BLaER1 treated with 17β-estradiol and CSF1 and Interleukin-3, amounts not matched to agents 10 nM and 100 nM (cell line): ENCODE measurements around the gene DIABLO.
"Not testable (repeated sequence)": the region's sequence is repeated elsewhere in the genome, so short reads cannot be mapped to it uniquely, and the experiment has no call there.

Experiments used
- H3K27ac ChIP-seq, 11 experiments: shearing (Covaris generic); formaldehyde crosslinking; 2 replicates each; pipeline ENCODE4 v1.8.1; 2022
- H3K27me3 ChIP-seq, 11 experiments: shearing (Covaris generic); formaldehyde crosslinking; 2 replicates each; pipeline ENCODE4 v1.8.1; 2022
- H3K36me3 ChIP-seq, 11 experiments: shearing (Covaris generic); formaldehyde crosslinking; 2 replicates each; pipeline ENCODE4 v1.8.1; 2022
- H3K4me1 ChIP-seq, 10 experiments: shearing (Covaris generic); formaldehyde crosslinking; 2 replicates each; pipeline ENCODE4 v1.8.1; 2022
- H3K4me2 ChIP-seq, 11 experiments: shearing (Covaris generic); formaldehyde crosslinking; 2 replicates each; pipeline ENCODE4 v1.8.1; 2022
- H3K4me3 ChIP-seq, 10 experiments: shearing (Covaris generic); formaldehyde crosslinking; 2 replicates each; pipeline ENCODE4 v1.8.1; 2022
- H3K9ac ChIP-seq, 11 experiments: shearing (Covaris generic); formaldehyde crosslinking; 2 replicates each; pipeline ENCODE4 v1.8.1; 2022
- H3K9me3 ChIP-seq, 11 experiments: shearing (Covaris generic); formaldehyde crosslinking; replicated peaks in 1 of 11; 2 replicates each; pipeline ENCODE4 v1.8.1; 2022
- H4K20me1 ChIP-seq, 11 experiments: shearing (Covaris generic); formaldehyde crosslinking; 2 replicates each; pipeline ENCODE4 v1.8.1; 2022
- Cebpa-rat ChIP-seq, 11 experiments: shearing (Covaris generic); IDR thresholded peaks; 2 replicates each; pipeline ENCODE4 v1.8.1; 2022

The DIABLO gene

DNA sequence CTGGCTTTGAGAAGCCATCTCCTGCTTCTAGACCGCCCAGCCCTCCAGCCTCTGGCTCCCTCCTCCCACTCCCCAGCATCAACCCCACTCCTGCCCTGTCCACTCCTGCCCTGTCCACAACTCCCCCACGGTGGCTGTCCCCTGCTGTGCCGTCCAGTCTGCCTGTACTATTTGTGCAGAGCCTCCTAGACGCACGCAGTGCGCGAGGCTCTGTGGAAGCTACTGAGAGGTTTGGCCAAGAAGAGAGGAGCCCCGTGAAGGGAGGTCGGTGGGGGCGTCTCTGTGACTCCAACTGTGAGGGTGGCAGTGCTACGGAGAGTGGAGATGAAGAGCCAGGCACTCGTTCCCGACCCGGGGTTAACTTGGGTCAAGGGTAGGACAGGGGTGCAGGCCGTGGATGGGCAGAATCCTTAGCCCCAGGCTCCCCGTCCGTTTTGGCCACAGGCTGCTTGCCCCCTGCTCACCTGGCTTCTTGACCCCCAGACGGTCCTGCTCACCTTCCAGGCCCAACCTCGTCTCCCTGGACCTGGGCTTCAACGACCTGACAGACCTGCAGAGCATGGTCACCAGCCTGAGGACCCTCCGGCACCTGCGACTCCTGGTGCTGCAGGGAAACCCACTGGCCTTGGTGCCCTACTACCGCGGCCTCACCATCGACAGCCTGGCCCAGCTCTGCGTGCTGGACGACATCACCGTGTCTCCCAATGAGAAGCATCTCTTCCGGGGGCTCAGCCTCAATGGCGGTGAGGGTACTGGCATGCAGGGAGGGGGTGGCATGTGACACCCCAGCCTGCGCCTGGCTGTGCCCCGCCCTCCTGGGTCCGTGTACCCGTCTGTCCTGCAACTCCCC, 36.0 kb downstream of the DIABLO start:
- no peak overlapping the region; a peak in 1 of 22 replicates for H3K27ac ChIP-seq
- H3K9ac ChIP-seq, result no peak overlapping the region
- H3K36me3 ChIP-seq, result no peaks in the 10 kb centered on the region
- no peaks in the 10 kb centered on the region for H3K27me3 ChIP-seq
- TF ChIP-seq Cebpa-rat (IDR thresholded peaks at IDR 0.05), result no peak
- peak overlapping the region in 1 of 11 experiments; percentile 22; a peak in 1 of 22 replicates for H3K4me2 ChIP-seq
- H4K20me1 ChIP-seq, result peaks cover 0 to 7% (median 0%) of the 10 kb centered on the region in 11 experiments; a peak in 1 of 22 replicates
- peaks cover 8 to 39% (median 28%) of the 10 kb centered on the region in 10 experiments for H3K4me1 ChIP-seq
- H3K9me3 ChIP-seq, result peaks cover under 1 to 8% (median 7%) of the 10 kb centered on the region in 11 experiments; a peak in 19 of 22 replicates
- H3K4me3 ChIP-seq, result no peak overlapping the region

- Histone ChIP-seq H3K27ac (no peak overlapping the region), H3K4me2 (no peak overlapping the region), H3K27me3 (no peaks in the 10 kb centered on the region; a peak in 2 of 22 replicates), H3K4me3 (no peak overlapping the region), H3K9me3 (no peaks in the 10 kb centered on the region), H3K36me3 (no peaks in the 10 kb centered on the region), H4K20me1 (peaks cover 0 to 7% (median 0%) of the 10 kb centered on the region in 11 experiments; a peak in 1 of 22 replicates), H3K4me1 (peaks cover 23 to 58% (median 48%) of the 10 kb centered on the region in 10 experiments), H3K9ac (no peak overlapping the region)
- no peak for TF ChIP-seq Cebpa-rat (IDR thresholded peaks at IDR 0.05)
Observed at GRCh38 chr12:122187466-122187865, 38.4 kb downstream of the DIABLO start.

GRCh38 chr12:122185494-122186082, 40.3 kb downstream of the DIABLO start:
- Histone ChIP-seq H3K4me1 (peaks cover 23 to 63% (median 53%) of the 10 kb centered on the region in 10 experiments), H4K20me1 (no peaks in the 10 kb centered on the region), H3K36me3 (no peaks in the 10 kb centered on the region), H3K4me3 (no peak overlapping the region), H3K27me3 (no peaks in the 10 kb centered on the region; a peak in 2 of 22 replicates), H3K9ac (peak overlapping the region in 3 of 11 experiments; percentile 3 to 77 (median 38); a peak in 3 of 22 replicates), H3K4me2 (peak overlapping the region; percentile 82 to 99 (median 96)), H3K9me3 (no peaks in the 10 kb centered on the region), H3K27ac (peak overlapping the region in 7 of 11 experiments; percentile 56 to 84 (median 62); a peak in 10 of 22 replicates)
- no peak for TF ChIP-seq Cebpa-rat (IDR thresholded peaks at IDR 0.05)

GRCh38 chr12:122185079-122185478, 40.8 kb downstream of the DIABLO start:
- no peaks in the 10 kb centered on the region for H3K9me3 ChIP-seq
- peaks cover 23 to 66% (median 57%) of the 10 kb centered on the region in 10 experiments for H3K4me1 ChIP-seq
- H3K27ac ChIP-seq, result peak overlapping the region in 10 of 11 experiments; percentile 38 to 84 (median 60); a peak in 18 of 22 replicates
- peak overlapping the region in 10 of 11 experiments; percentile 8 to 77 (median 34); a peak in 10 of 22 replicates for H3K9ac ChIP-seq
- no peaks in the 10 kb centered on the region; a peak in 2 of 22 replicates for H3K27me3 ChIP-seq
- H3K4me2 ChIP-seq, result peak overlapping the region; percentile 82 to 99 (median 96)
- H4K20me1 ChIP-seq, result no peaks in the 10 kb centered on the region
- no peak for TF ChIP-seq Cebpa-rat (IDR thresholded peaks at IDR 0.05)
- no peaks in the 10 kb centered on the region for H3K36me3 ChIP-seq
- peak overlapping the region in 2 of 10 experiments; percentile 21 to 36; a peak in 1 of 20 replicates for H3K4me3 ChIP-seq

DNA sequence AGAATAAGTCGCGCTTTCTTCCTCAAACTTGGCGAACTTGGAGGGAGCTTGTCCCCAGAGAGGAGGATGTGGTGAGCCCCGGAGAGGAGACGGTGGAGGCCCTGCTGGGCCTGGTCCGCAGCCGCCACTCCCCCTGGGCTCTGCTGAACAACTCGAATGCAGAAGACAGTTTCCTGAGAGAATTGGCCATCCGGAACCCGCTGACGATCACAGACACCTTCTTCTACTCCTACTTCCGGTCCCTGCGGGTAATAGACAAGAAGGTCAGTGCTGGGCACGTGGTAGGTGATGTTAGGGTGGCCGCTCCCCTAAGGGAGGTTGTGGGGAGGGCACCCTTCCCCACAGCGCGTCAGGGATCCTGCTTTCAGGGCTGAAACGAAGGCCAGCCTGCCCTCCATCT, 41.3 kb downstream of the DIABLO start:
- Histone ChIP-seq H3K4me1 (peaks cover 23 to 71% (median 63%) of the 10 kb centered on the region in 10 experiments), H3K4me2 (peak overlapping the region; percentile 82 to 99 (median 96)), H3K4me3 (peak overlapping the region in 7 of 10 experiments; percentile 4 to 36 (median 21); a peak in 7 of 20 replicates), H3K27ac (peak overlapping the region in 10 of 11 experiments; percentile 38 to 84 (median 60); a peak in 19 of 22 replicates), H4K20me1 (no peaks in the 10 kb centered on the region), H3K9me3 (no peaks in the 10 kb centered on the region), H3K27me3 (no peaks in the 10 kb centered on the region; a peak in 2 of 22 replicates), H3K9ac (peak overlapping the region in 10 of 11 experiments; percentile 8 to 77 (median 35); a peak in 15 of 22 replicates), H3K36me3 (no peaks in the 10 kb centered on the region)
- no peak for TF ChIP-seq Cebpa-rat (IDR thresholded peaks at IDR 0.05)

DNA sequence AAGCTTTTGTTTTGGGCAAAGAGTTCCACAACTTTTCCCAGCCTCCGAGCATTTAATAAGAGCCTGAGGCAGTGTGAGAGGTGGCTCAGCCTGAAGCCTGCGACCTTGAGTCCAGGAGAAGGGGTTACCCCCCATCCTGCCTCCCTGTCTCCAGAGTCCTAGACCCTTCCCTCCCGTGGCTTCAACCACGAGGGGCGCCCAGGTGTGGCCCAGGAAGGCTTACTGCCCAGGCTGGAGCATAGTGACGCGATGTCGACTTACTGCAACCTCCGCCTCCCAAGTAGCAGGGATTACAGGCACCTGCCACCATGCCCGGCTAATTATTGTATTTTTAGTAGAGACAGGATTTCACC, 42.3 kb downstream of the DIABLO start:
- Histone ChIP-seq H3K4me2 (peak overlapping the region; percentile 82 to 99 (median 96)), H3K36me3 (no peaks in the 10 kb centered on the region), H3K4me1 (peaks cover 23 to 68% (median 65%) of the 10 kb centered on the region in 10 experiments), H3K9ac (peak overlapping the region; percentile 60 to 80 (median 74); a peak in 21 of 22 replicates), H3K4me3 (peak overlapping the region; percentile 43 to 71 (median 60); a peak in 17 of 20 replicates), H3K9me3 (no peaks in the 10 kb centered on the region), H3K27me3 (no peaks in the 10 kb centered on the region; a peak in 2 of 22 replicates), H3K27ac (peak overlapping the region in 10 of 11 experiments; percentile 46 to 84 (median 68); a peak in 18 of 22 replicates), H4K20me1 (no peaks in the 10 kb centered on the region)
- no peak for TF ChIP-seq Cebpa-rat (IDR thresholded peaks at IDR 0.05)

DNA sequence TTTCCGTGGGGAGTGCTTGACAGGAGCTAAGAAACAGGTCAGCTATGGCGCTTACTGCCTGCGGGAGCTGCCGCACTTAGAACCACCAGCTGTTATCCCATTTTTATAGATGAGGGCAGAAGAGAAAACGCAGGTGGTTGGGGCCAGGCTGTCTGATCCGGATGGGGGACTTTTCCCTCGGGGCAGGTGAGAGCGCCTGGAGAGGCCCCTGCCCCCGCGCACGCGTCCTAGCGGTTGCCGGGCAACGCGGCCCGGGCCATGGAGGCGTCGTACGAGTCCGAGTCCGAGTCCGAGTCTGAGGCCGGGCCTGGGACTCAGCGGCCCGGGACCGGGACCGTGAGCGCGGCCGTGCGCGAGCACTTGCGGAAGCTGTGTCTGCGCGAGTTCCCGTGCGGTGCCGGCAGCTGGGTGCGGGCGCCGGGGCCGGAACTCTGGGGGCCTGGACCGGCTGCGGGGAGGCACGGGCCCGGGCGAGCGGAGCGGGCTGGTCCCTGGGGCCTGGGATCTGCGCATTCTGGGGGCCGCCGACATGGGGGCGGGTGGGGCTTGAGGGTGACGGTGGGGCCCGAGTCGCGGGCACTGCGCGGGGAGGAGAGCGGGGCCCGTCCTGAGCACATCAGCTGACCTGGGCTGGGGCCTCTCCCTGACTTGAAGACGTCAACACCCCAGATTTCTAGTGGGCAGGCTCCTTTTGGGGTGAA, 42.8 kb downstream of the DIABLO start, which contains the start of gene LRRC43:
TSS of gene LRRC43 (plus strand) at position 237 of the 701 bp plus-strand sequence. CDS start at position 259, 22 bp downstream.
- peak within 1 kb of the TSS; percentile 43 to 71 (median 60) for H3K4me3 ChIP-seq
- H3K4me2 ChIP-seq, result peak within 1 kb of the TSS; percentile 82 to 99 (median 96)
- no peaks in the 10 kb centered on the region; a peak in 2 of 22 replicates for H3K27me3 ChIP-seq
- H4K20me1 ChIP-seq, result no peaks in the 10 kb centered on the region
- TF ChIP-seq Cebpa-rat (IDR thresholded peaks at IDR 0.05), result no peak
- peaks cover 23 to 73% (median 65%) of the 10 kb centered on the region in 10 experiments for H3K4me1 ChIP-seq
- peak within 1 kb of the TSS; percentile 19 to 90 (median 70); a peak in 20 of 22 replicates for H3K27ac ChIP-seq
- H3K9ac ChIP-seq, result peak within 1 kb of the TSS; percentile 60 to 80 (median 74)
- no peaks in the 10 kb centered on the region for H3K9me3 ChIP-seq
- no peaks in the 10 kb centered on the region for H3K36me3 ChIP-seq

- not testable (repeated sequence) for H3K4me2 ChIP-seq, H3K9me3 ChIP-seq, H3K4me3 ChIP-seq, H4K20me1 ChIP-seq, H3K9ac ChIP-seq, H3K36me3 ChIP-seq, H3K27ac ChIP-seq, H3K27me3 ChIP-seq
- peaks cover 0 to 30% (median 23%) of the 10 kb centered on the region in 10 experiments; a peak in 17 of 20 replicates for H3K4me1 ChIP-seq
Observed at GRCh38 chr12:122176473-122176872, 49.4 kb downstream of the DIABLO start.
